Measurements from ENCODE around the gene CHN2. TPM values are rescaled to one million over a fixed set of nuclear protein-coding genes. Genes with fewer than 3 reads are reported as not detected.

CHN2 gene
- total and polyA plus RNA-seq, 8 donors, result 2.8 to 8.9 (median 4.3) TPM

DNA sequence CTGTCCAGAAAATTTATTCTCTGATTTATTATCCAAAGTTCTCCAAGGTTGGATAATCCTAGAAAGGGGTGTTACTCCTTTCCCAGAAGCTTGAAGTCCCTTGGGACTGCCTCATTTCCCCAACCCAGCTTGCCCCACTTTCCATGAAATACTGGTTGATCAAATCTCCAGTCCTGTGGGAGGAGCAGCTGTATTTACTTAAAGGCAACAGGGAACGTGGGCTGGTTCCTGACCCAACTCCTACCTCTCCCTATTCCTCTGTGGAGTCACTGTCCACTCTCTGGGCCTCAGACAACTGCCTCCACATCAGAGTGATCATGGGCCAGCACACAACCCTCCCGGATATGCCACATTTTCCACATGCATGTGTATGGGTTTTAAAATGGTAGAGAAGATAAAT is 202.8 kb downstream of the CHN2 start:
- TF ChIP-seq, protein P1, sequence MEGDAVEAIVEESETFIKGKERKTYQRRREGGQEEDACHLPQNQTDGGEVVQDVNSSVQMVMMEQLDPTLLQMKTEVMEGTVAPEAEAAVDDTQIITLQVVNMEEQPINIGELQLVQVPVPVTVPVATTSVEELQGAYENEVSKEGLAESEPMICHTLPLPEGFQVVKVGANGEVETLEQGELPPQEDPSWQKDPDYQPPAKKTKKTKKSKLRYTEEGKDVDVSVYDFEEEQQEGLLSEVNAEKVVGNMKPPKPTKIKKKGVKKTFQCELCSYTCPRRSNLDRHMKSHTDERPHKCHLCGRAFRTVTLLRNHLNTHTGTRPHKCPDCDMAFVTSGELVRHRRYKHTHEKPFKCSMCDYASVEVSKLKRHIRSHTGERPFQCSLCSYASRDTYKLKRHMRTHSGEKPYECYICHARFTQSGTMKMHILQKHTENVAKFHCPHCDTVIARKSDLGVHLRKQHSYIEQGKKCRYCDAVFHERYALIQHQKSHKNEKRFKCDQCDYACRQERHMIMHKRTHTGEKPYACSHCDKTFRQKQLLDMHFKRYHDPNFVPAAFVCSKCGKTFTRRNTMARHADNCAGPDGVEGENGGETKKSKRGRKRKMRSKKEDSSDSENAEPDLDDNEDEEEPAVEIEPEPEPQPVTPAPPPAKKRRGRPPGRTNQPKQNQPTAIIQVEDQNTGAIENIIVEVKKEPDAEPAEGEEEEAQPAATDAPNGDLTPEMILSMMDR (IDR thresholded peaks at IDR 0.05), result no peak

DNA sequence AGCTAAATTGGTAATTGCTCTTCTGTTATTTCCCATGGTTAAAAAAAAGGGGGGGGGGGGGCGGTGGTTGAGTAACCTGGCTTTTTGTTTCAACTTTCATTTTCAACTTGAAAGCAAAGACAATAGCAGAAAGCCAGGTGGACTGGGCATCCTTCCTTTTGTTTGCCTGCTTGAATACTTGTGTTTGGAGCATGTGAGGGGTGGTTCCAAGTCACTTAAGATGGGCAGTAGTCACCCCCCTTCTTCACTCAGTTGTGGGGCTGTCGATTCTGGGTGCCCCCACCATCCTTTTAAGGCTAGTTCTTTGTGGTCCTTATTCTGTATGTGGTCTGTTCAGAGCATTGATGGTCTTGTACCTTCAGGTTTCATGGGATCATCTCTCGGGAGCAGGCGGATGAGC is 203.4 kb downstream of the CHN2 start:
- no peaks in the 10 kb centered on the region for H3K9me3 ChIP-seq
- H3K27me3 ChIP-seq, result no peaks in the 10 kb centered on the region
- intact Hi-C loops (cut with DNase I), result no loop called here
- no peaks in the 10 kb centered on the region for H3K4me1 ChIP-seq
- no peak for DNase-seq
- TF ChIP-seq, protein P1 (IDR thresholded peaks at IDR 0.05), result no peak
- no peak for ATAC-seq
- H3K4me3 ChIP-seq, result no peak overlapping the region
- H3K27ac ChIP-seq, result no peak overlapping the region
- no peaks in the 10 kb centered on the region for H3K36me3 ChIP-seq

More for the DNA sequence above, 202.8 kb downstream of the CHN2 start:
- DNase-seq (no peak), ATAC-seq (no peak)
- Histone ChIP-seq H3K9me3 (no peaks in the 10 kb centered on the region), H3K4me1 (no peaks in the 10 kb centered on the region), H3K36me3 (no peaks in the 10 kb centered on the region), H3K4me3 (no peak overlapping the region), H3K27me3 (no peaks in the 10 kb centered on the region), H3K27ac (no peak overlapping the region)
- intact Hi-C loops (cut with DNase I), result no loop called here

DNA sequence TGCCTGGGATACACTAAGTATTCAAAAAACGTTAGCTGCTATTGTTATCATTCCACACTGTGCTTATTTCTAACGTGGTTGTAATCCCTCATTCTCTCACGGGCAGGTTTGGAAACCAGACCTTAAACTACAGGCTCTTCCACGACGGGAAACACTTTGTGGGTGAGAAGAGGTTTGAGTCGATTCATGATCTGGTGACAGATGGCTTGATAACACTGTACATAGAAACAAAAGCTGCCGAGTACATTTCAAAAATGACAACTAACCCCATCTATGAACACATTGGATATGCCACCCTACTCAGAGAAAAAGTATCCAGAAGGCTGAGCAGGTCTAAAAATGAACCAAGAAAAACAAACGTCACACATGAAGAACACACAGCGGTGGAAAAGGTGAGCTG is 205.9 kb downstream of the CHN2 start:
- Histone ChIP-seq H3K4me3 (no peak overlapping the region), H3K4me1 (no peaks in the 10 kb centered on the region), H3K36me3 (no peaks in the 10 kb centered on the region), H3K27ac (no peak overlapping the region), H3K9me3 (no peaks in the 10 kb centered on the region), H3K27me3 (no peaks in the 10 kb centered on the region)
- ATAC-seq (no peak), DNase-seq (no peak)
- TF ChIP-seq, protein P1 (IDR thresholded peaks at IDR 0.05), result no peak
- intact Hi-C loops (cut with DNase I), result loop anchor here (10.0 kb wide), 2 partner anchors 206 to 476 kb away; partner anchors contain the start of gene CHN2 (in 1 of the 2)

DNA sequence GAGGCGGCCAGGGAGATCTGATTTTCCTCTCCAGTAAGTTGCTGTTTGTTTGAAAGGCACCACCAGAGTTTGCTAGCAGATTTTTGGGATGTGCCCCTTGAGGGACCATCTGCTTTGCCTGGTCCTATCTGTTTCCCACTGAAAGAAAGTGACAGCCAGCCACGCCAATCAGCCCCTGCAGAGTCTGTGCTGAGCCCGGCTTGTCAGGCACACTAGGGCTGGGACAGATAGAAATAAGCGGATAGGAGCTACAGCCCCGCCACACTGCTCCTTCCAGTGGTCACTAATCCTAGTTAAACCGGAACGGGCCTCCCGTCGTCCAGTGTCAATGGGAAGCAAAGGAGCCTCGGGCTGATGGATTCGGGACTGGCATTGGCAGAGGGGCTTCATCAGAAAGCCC is 207.2 kb downstream of the CHN2 start:
- Histone ChIP-seq H3K36me3 (no peaks in the 10 kb centered on the region), H3K27ac (no peak overlapping the region), H3K4me1 (no peaks in the 10 kb centered on the region), H3K27me3 (no peaks in the 10 kb centered on the region), H3K4me3 (no peak overlapping the region), H3K9me3 (no peaks in the 10 kb centered on the region)
- TF ChIP-seq, protein P1 (IDR thresholded peaks at IDR 0.05), result no peak
- ATAC-seq (no peak), DNase-seq (peak in 1 of 4 donors; percentile 74)
- intact Hi-C loops (cut with DNase I), result loop anchor here (10.0 kb wide), 2 partner anchors 207 to 477 kb away; partner anchors contain the start of gene CHN2 (in 1 of the 2)

DNA sequence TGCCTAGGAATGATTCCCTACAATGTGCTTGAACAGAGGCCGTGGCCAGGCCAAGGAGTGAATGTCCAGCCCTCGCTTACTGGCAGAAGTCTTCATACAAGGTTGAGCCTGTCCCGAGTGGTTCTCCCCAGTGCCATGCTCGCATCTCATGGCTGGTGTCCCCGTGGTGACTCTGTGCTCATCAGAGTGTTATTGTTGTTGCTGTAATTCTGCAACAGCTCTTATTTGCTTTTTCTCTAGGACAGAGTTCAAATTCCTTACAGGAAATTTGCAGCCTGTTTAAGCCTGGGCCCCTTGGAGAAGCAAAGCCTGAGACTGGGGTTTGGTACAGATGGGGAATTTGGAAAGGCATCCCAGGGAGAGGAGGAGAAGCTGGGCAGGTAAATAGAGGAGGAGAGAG is 211.3 kb downstream of the CHN2 start:
- TF ChIP-seq, protein P1 (IDR thresholded peaks at IDR 0.05), result no peak
- DNase-seq (no peak), ATAC-seq (no peak)
- Histone ChIP-seq H3K9me3 (no peaks in the 10 kb centered on the region), H3K27me3 (peaks cover 0 to 11% of the 10 kb centered on the region in 2 donors), H3K4me1 (no peaks in the 10 kb centered on the region), H3K4me3 (no peak overlapping the region), H3K36me3 (no peaks in the 10 kb centered on the region), H3K27ac (no peak overlapping the region)
- intact Hi-C loops (cut with DNase I), result loop anchor here (5.0 to 10.0 kb wide), 3 partner anchors 211 to 484 kb away; partner anchors contain the start of gene CHN2 (in 1 of the 2)
